UCSD-AML1 (cell line): ENCODE results near the gene GFER.

Experiments used
- DNase-seq: peaks from one replicate; lab custom pipeline; 2025; ENCODE audit not compliant: unreplicated experiment; lab: John Stamatoyannopoulos, UW

GFER gene

DNA sequence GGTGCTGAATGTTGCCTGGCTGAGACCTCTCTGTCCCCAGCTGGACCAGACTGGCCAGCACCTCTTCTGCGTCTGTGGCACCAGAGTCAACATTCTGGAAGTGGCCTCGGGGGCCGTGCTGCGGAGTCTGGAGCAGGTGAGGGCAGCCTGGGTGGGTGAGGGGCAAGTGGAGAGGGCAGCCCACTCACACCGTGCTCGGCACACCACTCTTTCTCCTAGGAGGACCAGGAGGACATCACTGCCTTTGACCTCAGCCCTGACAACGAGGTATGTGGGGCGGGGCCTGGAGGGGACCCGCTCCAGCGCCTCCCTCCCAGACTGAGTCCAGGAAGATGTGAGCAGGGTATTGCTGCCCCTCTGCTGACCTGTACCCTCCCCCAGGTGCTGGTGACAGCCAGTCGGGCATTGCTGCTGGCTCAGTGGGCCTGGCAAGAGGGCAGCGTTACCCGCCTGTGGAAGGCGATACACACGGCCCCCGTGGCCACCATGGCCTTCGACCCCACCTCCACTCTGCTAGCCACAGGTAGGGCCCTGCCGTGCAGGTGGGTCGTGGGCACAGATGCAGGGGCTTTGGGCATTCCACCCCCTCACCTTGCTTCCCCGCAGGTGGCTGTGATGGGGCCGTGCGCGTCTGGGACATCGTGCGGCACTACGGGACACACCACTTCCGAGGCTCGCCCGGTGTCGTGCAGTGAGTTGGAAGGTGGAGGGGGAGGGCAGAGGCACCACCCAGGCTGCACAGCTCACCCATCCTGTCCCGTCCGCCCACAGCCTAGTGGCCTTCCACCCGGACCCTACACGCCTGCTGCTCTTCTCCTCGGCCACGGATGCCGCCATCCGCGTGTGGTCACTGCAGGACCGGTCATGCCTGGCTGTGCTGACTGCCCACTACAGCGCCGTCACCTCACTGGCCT is 9.6 kb upstream of the GFER start:
- no peak for DNase-seq

GRCh38 chr16:1975432-1976215 is 8.4 kb upstream of the GFER start:
- no peak for DNase-seq

DNA sequence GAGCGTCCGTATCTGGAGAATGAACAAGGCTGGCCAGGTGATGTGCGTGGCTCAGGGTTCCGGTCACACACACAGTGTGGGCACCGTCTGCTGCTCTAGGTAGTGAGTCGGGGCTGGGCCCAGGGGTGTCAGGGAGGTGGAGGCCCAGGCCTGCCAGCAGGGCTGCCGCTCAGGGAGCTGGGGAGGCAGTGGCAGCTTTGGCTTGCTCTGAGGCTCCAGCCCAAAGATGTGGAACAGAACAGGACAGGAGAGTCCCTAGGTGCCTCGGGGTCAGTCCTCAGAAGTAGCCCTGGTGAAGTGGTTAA is 7.8 kb upstream of the GFER start:
- no peak for DNase-seq

- no peak for DNase-seq
These were observed 6.8 kb upstream of the GFER start for GRCh38 chr16:1976951-1977874.

DNA sequence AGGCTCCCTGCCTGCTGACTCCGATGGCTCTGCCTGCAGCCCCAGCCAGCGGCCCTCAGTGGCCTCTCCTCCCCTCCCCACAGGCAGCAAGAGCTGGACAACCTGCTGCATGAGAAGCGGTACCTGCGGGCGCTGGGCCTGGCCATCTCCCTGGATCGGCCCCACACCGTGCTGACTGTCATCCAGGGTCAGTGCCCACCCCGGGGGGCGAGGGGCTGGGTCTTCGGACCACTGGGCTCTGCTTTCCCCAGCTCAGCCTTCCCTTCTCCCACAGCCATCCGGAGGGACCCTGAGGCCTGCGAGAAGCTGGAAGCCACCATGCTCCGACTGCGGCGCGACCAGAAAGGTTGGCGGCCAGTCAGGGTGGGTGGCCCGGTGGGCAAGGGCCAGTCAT is 6.1 kb upstream of the GFER start:
- DNase-seq, result no peak

DNA sequence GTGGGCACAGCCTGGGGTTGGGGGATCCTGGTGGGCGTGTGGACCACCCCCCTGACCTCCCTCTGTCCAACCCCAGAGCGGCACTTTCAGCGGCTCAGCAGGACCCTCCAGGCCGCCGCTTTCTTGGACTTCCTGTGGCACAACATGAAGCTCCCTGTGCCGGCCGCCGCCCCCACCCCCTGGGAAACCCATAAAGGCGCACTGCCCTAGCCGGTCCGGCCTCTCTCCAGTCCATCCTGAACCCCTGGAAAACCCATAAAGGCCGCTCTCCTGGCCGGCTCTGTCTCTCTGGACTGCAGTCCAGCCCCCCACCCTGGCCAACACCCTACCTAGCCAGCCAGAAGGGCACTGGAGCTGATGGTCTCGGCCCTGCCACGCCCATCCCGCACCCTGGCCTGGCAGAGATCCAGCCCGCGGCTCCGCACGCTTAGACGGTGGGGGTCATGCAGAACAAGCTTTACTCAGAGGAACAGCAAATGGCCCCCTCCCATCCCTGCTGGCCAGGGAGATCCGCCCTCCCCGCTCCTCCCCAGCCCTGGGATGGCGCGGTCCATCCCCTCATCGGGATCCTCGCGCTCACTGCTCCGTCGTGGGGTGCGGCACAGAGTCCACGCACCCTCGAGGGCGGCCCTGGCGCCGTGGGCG is 5.4 kb upstream of the GFER start:
- DNase-seq, result no peak

DNA sequence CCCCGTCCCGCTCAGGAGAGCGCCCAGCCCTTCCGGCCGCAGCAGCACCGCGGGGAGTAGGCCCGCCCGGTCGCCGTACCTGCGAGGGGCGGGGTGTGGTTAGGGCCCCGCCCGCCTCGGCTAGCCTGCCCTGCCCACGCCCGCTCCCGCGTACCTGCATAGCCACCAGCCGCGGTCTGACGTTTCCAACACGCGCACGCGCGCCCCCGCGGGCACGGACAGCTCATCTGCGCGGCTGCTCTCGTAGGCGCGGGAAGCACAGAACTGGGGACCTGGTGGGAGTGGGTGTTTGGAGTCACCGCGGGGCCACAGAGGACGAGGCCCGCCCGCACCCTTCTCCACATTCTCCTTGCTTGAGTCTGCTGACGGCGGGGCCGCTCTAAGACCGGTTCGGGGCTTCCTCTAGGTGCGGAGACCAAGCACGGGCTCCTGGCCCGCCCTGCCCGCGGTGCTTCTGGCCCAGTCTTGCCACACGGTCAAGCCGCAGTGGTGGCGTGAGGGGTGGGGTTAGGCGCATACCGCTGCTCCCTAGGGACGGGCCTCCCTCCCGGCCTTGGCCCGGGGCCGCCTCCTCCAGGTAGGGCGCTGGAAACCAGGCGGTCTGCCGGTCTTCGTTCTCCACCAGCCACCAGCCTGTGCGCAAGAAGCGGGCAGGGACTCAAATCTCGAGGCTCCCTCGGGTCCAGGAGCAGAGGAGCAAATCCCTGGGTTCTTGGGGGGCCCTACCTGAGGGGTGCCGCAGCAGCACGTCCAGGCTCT is 4.5 kb upstream of the GFER start:
- DNase-seq, result no peak

GRCh38 chr16:1980030-1980769 is 3.8 kb upstream of the GFER start:
- no peak for DNase-seq

GRCh38 chr16:1980770-1981087 is 3.3 kb upstream of the GFER start:
- DNase-seq, result no peak

GRCh38 chr16:1981398-1981836 is 2.6 kb upstream of the GFER start, which contains the start of gene NOXO1:
TSS of gene NOXO1 (minus strand) at chr16:1981469. CDS start at chr16:1981179, 290 bp downstream.
- DNase-seq, result no peak

DNA sequence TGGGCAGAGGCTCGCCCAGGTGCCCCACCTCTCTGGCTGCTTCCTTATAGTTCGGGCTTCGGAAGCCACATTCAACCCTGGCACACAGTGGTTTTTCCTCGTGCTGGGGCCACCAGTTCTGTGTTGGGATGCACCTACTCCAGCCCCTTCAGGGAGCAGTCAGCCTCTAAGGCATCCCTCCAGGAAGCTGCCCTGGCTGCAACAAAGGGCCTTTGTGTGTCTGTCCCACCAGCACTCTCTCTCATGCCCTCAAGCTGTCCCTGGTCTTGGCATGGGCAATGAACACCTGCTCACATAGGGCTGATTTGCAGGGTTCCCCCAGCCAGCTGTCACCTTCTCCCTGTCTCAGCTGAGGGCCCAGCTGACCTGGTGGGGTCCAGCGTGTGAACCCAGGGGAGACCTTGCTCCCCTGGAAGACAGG is 2.0 kb upstream of the GFER start:
- no peak for DNase-seq

DNA sequence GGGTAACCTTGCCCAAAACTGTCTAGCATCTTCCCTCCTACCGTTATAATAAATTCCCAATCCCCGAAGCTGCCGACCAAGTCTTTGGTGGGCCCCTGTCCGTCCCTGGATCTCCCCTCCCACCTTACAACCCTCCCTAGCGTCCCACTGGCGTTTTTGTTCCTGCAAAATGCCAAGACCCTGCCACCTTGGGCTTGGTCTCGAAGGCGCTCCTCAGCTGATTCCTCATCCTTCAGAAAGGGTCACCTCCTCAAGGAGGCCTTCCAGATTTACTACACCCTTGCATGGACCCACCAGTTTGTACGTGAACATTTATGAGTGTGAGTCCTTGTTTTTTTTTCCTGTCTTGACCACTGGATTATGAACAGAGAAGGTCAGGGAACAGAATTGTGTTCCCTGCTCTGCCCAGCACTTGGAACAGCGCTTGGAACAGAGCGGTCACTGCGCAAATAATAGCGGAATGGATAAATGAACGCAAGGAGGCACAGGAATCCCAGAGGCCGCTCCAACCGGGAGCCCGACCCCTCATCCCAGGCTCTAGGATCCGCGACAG is 926 bp upstream of the GFER start:
- DNase-seq, result no peak

DNA sequence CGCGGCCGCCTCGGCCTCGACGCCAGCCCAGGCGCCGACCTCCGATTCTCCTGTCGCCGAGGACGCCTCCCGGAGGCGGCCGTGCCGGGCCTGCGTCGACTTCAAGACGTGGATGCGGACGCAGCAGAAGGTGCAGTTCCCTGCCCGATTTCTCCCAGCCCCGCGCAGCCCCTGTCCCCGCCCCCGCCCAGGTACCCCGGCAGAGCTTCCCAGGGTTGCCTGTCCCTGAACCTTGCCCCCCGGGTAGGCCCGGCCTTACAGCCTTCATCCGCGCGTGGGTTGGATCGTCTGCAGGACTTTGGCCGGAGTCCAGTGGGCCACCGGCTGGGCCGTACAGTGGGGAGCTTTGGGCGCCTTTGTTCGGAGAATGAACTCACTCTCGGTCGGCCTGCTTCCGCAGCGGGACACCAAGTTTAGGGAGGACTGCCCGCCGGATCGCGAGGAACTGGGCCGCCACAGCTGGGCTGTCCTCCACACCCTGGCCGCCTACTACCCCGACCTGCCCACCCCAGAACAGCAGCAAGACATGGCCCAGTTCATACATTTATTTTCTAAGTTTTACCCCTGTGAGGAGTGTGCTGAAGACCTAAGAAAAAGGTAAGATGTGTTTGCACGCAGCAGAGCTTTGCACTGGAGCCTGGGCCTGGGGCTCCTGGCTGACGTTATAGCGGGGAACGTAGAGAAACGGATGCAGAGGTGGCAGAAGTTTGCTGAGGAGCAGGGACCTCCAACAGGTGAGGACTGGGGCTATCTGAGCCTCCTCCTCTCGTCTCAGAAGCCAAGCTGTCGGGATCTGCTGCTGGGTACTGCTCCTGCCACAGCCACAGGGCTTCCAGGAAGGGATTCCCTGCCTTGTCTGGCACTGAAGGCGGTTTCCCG is 593 bp downstream of the GFER start:
- no peak for DNase-seq

DNA sequence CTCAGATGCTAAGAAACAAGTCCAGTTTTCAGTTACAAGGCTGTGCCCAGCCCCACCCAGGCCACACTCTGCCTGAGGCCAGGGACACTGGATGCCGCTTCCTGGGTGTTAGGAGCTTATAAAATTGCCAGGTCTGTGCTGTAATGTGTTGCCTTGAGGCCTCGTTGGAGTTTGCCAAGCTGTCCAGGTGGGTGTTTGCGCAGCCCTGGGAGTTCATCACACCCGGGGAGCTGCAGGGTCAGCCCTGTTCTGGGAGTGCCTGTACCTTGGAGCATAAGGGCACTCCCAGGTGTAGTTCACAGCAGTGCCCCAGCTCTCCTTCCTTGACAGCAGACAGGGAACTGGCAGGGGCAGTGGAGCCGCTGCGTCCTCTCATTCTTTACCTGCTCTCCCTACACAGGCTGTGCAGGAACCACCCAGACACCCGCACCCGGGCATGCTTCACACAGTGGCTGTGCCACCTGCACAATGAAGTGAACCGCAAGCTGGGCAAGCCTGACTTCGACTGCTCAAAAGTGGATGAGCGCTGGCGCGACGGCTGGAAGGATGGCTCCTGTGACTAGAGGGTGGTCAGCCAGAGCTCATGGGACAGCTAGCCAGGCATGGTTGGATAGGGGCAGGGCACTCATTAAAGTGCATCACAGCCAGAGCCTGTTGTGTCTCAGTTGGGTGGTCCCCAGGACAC is 1.6 kb downstream of the GFER start:
- no peak for DNase-seq

DNA sequence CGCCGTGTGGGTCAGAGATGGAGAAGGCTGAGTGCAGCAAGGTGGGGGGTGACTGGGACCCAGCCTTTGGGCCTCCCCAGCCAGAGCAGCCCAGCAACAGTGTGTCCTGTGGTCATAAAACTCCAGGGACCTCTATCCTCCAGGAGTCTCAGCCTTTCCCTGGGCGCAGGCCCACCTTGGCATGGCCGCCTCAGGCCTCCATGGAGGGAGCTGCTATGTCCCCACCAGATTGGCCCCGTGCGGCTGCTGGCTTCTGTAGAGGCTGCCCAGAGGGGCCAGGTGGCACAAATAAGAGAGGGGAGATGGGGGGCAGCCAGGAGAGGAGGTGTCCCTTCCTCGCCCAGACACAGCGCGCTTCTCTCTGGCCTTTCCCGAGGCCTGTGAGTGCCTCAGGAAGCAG is 3.2 kb downstream of the GFER start:
- no peak for DNase-seq

DNA sequence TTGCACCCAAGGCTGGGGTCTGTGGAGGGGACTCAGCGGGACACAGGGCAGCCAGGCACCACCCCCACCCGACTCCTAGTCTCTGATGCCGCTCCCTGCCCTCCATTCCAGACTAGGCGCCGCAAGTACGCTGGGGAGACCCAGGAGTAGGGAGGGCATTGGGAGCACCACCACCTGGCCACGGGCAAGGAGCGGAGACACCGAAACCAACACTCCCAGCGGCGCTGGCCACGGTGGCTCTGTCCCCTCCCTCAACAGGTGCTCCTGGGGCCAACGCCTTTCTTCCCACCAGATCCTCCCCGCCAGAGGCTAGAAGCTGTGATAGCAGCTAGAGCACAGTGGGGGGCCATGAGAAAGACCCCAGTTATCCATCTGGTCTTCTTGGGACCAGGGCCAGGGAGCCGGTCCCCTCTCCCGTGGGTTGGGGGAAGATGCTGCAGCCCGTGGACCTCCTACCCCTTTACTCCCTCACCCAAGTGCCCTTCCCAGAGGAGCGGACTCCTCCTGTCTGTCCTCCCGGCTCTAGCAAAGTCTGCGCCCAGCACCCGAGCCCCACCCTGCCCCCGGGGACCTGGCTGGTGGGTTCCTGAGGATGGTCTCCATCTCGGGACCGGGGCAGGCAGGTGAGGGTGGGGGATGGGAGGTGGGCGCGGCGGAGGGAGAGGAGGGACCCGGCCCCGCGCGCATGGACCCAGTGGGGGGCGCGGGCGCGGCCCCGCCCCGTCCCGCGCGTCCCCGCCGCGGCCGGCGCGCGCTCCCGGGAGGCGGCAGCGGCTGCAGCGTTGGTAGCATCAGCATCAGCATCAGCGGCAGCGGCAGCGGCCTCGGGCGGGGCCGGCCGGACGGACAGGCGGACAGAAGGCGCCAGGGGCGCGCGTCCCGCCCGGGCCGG is 5.5 kb downstream of the GFER start, which contains the start of gene SYNGR3:
Gene SYNGR3, plus strand, starts transcription at position 762 of the 892 bp plus-strand sequence. CDS start 133 bp downstream, outside the sequence.
- DNase-seq, result no peak

DNA sequence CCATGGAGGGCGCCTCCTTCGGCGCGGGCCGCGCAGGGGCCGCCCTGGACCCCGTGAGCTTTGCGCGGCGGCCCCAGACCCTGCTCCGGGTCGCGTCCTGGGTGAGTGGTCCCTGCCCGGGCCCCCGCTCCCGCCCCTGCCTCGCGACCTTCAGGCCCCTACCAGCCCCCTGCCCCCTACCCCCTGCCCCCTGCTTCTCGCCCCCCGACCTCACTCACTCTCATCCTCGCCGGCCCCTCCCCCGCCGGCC is 6.0 kb downstream of the GFER start:
- no peak for DNase-seq
